IMR-90 (cell line): ENCODE measurements around the gene LRPAP1. TPM values are rescaled to one million over a fixed set of nuclear protein-coding genes. Genes with fewer than 3 reads are reported as not detected.
A peak's percentile ranks its signal among the peaks of the same experiment; 100 is the strongest.

Experiments
- ATAC-seq: fragments of 200-7000 bp; cut with Tn5 transposase; 2 replicates; pipeline ENCODE4 v1.9.1; 2020; ENCODE audit warnings: low read depth, mild to moderate bottlenecking, moderate library complexity
- BruUV-seq: library from RNA; stranded (reverse); fragments of 400-500 nt; replicated peaks from 2 replicates; lab custom pipeline; 2021; lab: Mats Ljungman, UMichigan
- CTCF ChIA-PET: fragments of 300-600 bp; formaldehyde crosslinking; extraction: SDS; loops from one replicate; lab custom pipeline; 2021; ENCODE audit warnings: antibody characterized with exemption; lab: Yijun Ruan, JAX
- POLR2A ChIA-PET: fragments of 300-600 bp; sonication (Branson Sonifier 250); formaldehyde crosslinking; loops from one replicate; lab custom pipeline; 2022; ENCODE audit warnings: antibody characterized with exemption; ENCODE audit not compliant: unreplicated experiment; lab: Charles Lee
- DNase-seq: peaks from one replicate; pipeline ENCODE4 v3.0.0; 2013
- H2AFZ ChIP-seq: replicated peaks from 2 replicates; pipeline ENCODE3; 2013; ENCODE audit warnings: low read length, mild to moderate bottlenecking; ENCODE audit not compliant: poor library complexity
- H2AK5ac ChIP-seq: 2 replicates; pipeline ENCODE4 v1.6.1; 2013; ENCODE audit warnings: low read depth, low read length, inconsistent platforms
- H2AK9ac ChIP-seq: replicated peaks from 2 replicates; pipeline ENCODE3; 2013; ENCODE audit warnings: mild to moderate bottlenecking, low read depth, low read length, moderate library complexity; ENCODE audit not compliant: poor library complexity
- H2BK120ac ChIP-seq: 2 replicates; pipeline ENCODE4 v1.6.1; 2013; ENCODE audit warnings: low read depth, low read length, inconsistent platforms
- H2BK15ac ChIP-seq: 3 replicates; pipeline ENCODE4 v1.6.1; 2013; ENCODE audit warnings: low read depth, low read length, inconsistent platforms
- H2BK20ac ChIP-seq: 2 replicates; pipeline ENCODE4 v1.6.1; 2013; ENCODE audit warnings: low read depth, mild to moderate bottlenecking, inconsistent platforms, low read length, moderate library complexity
- H2BK5ac ChIP-seq: 2 replicates; pipeline ENCODE4 v1.6.1; 2013; ENCODE audit warnings: mild to moderate bottlenecking, low read depth, low read length, inconsistent platforms; ENCODE audit not compliant: poor library complexity, severe bottlenecking
- H3K14ac ChIP-seq: replicated peaks from 2 replicates; pipeline ENCODE4 v1.6.1; 2013; ENCODE audit warnings: low read depth, low read length, inconsistent platforms
- H3K18ac ChIP-seq: 2 replicates; pipeline ENCODE4 v1.6.1; 2013; ENCODE audit warnings: low read depth, low read length, control low read depth
- H3K23ac ChIP-seq: 2 replicates; pipeline ENCODE4 v1.6.1; 2013; ENCODE audit warnings: low read depth, low read length, inconsistent platforms
- H3K27ac ChIP-seq: 2 replicates; pipeline ENCODE4 v1.5.1; 2013; ENCODE audit warnings: mild to moderate bottlenecking, control low read depth, low read length; ENCODE audit not compliant: insufficient read depth
- H3K27me3 ChIP-seq: 2 replicates; pipeline ENCODE4 v1.6.1; 2013; ENCODE audit warnings: low read length; ENCODE audit not compliant: control insufficient read depth, insufficient read depth
- H3K36me3 ChIP-seq: 2 replicates; pipeline ENCODE4 v1.6.1; 2013; ENCODE audit warnings: low read length, mixed read lengths; ENCODE audit not compliant: control insufficient read depth, insufficient read depth
- H3K4ac ChIP-seq: 2 replicates; pipeline ENCODE4 v1.6.1; 2013; ENCODE audit warnings: low read depth, low read length, inconsistent platforms
- H3K4me1 ChIP-seq: 2 replicates; pipeline ENCODE4 v1.6.1; 2013; ENCODE audit warnings: low read length, mixed read lengths; ENCODE audit not compliant: control insufficient read depth, insufficient read depth
- H3K4me2 ChIP-seq: 2 replicates; pipeline ENCODE4 v1.6.1; 2013; ENCODE audit warnings: low read depth, mild to moderate bottlenecking, control low read depth, low read length, moderate library complexity
- H3K4me3 ChIP-seq: 2 replicates; pipeline ENCODE4 v1.5.1; 2013; ENCODE audit warnings: low read depth, mild to moderate bottlenecking, control low read depth, low read length, moderate library complexity; ENCODE audit not compliant: insufficient read depth
- H3K56ac ChIP-seq: 2 replicates; pipeline ENCODE4 v1.6.1; 2013; ENCODE audit warnings: low read length, inconsistent platforms; ENCODE audit not compliant: insufficient read depth; ENCODE audit errors: extremely low read depth
- H3K79me1 ChIP-seq, 2 experiments: 2 replicates each; pipeline ENCODE4 v1.6.1; 2013; ENCODE audit warnings: low read length in 2 of 2, inconsistent platforms in 1 of 2, low read depth in 1 of 2
- H3K9ac ChIP-seq: 2 replicates; pipeline ENCODE4 v1.6.1; 2013; ENCODE audit warnings: low read depth, low read length, control low read depth
- H3K9me1 ChIP-seq: 2 replicates; pipeline ENCODE4 v1.6.1; 2013; ENCODE audit warnings: low read length, inconsistent platforms; ENCODE audit not compliant: insufficient read depth
- H3K9me3 ChIP-seq: 2 replicates; pipeline ENCODE4 v1.6.1; 2013; ENCODE audit warnings: low read length; ENCODE audit not compliant: control insufficient read depth, insufficient read depth
- H4K20me1 ChIP-seq: 2 replicates; pipeline ENCODE4 v1.6.1; 2013; ENCODE audit warnings: low read length, inconsistent platforms; ENCODE audit not compliant: insufficient read depth
- H4K5ac ChIP-seq: 2 replicates; pipeline ENCODE4 v1.6.1; 2013; ENCODE audit warnings: mild to moderate bottlenecking, low read depth, low read length, control low read depth
- H4K8ac ChIP-seq, 2 experiments: 2 replicates each; pipeline ENCODE4 v1.6.1; 2013; ENCODE audit warnings: low read depth in 2 of 2, low read length in 2 of 2, control low read depth in 1 of 2, inconsistent platforms in 1 of 2
- H4K91ac ChIP-seq: 2 replicates; pipeline ENCODE4 v1.6.1; 2013; ENCODE audit warnings: low read depth, low read length, inconsistent platforms; ENCODE audit not compliant: insufficient read depth
- MAZ ChIP-seq: IDR thresholded peaks from 2 replicates; pipeline ENCODE4 v1.6.1; 2012; ENCODE audit warnings: low read depth, mild to moderate bottlenecking, low read length, improper control_type of control experiment, moderate library complexity, borderline replicate concordance
- MXI1 ChIP-seq: IDR thresholded peaks from 2 replicates; pipeline ENCODE4 v1.6.1; 2012; ENCODE audit warnings: low read depth, mild to moderate bottlenecking, low read length, moderate library complexity, borderline replicate concordance
- WGBS, 2 experiments: methylation state at CpG; one replicate each; pipeline versions ENCODE4 v1.1.5 to v1.1.7; 2013; ENCODE audit warnings: missing lambda C conversion rate in 2 of 2; ENCODE audit not compliant: insufficient read length in 1 of 2; ENCODE audit errors: extremely low coverage in 2 of 2; 5-methylcytosine and 5-hydroxymethylcytosine counted together
- dilution Hi-C: fragments of 300-500 bp; cut with HindIII; formaldehyde crosslinking; loops from one replicate; pipeline ENCODE4 v1.14.3; 2018; ENCODE audit warnings: low sequenced_read_pairs; ENCODE audit not compliant: unreplicated experiment
- in situ Hi-C: fragments of 300-500 bp; cut with MboI; formaldehyde crosslinking; loops from 3 replicates; pipeline ENCODE4 v1.14.3; 2019; ENCODE audit warnings: low sequenced_read_pairs, inconsistent platforms, mixed read lengths
- intact Hi-C: fragments of 100-400 bp; cut with micrococcal nuclease; formaldehyde crosslinking; loops from 2 replicates; pipeline ENCODE4 v1.10.0; 2022
- polyA plus RNA-seq, 3 experiments: library from polyadenylated mRNA; depleted of rRNA; stranded (reverse); fragments of >200 nt; gene quantifications; 2 replicates each; pipeline ENCODE4 v1.2.3, GENCODE V29; 2012; ENCODE audit warnings: low replicate concordance in 1 of 3
- total RNA-seq: library from RNA; depleted of rRNA; stranded (reverse); fragments of >200 nt; gene quantifications from 2 replicates; pipeline ENCODE4 v1.2.3, GENCODE V29; 2012

Gene LRPAP1
- total and polyA plus RNA-seq, 2 of the 4 experiments (the other 2 are of a cell fraction), result 135 to 175 TPM

- no peak overlapping the region for H4K8ac ChIP-seq
- no peak for DNase-seq
- no peak overlapping the region for H3K4me3 ChIP-seq
- H4K91ac ChIP-seq, result no peak overlapping the region
- ChIA-PET CTCF (no interaction called here), POLR2A (no interaction called here)
- H2BK5ac ChIP-seq, result no peak overlapping the region
- dilution Hi-C loops, result no loop called here
- peaks cover 8% of the 10 kb centered on the region for H4K20me1 ChIP-seq
- TF ChIP-seq MXI1, result no peak
- no peak for TF ChIP-seq MAZ
- no peaks in the 10 kb centered on the region for H3K9me1 ChIP-seq
- no peaks in the 10 kb centered on the region for H3K4me1 ChIP-seq
- BruUV-seq, result no TSS peak
- H2AK9ac ChIP-seq, result no peak overlapping the region
- no peak overlapping the region for H3K23ac ChIP-seq
- in situ Hi-C loops, result no loop called here
- H2AK5ac ChIP-seq, result no peak overlapping the region
- no peak overlapping the region for H3K27ac ChIP-seq
- H3K4me2 ChIP-seq, result no peak overlapping the region
- no peak overlapping the region for H3K4ac ChIP-seq
- no peak overlapping the region for H2BK120ac ChIP-seq
- H2BK15ac ChIP-seq, result no peak overlapping the region
- H3K56ac ChIP-seq, result no peak overlapping the region
- no peak overlapping the region for H4K5ac ChIP-seq
- H3K9me3 ChIP-seq, result no peaks in the 10 kb centered on the region
- peak overlapping the region; percentile 41 for H2AFZ ChIP-seq
- no peak for ATAC-seq
- H3K18ac ChIP-seq, result no peak overlapping the region
- 95% methylated on average over 26 of the region's 49 CpGs; no CpG with 5 or more reads in 1 of the 2 experiments for WGBS, 2 experiments
- H3K9ac ChIP-seq, result no peak overlapping the region
- H3K27me3 ChIP-seq, result no peaks in the 10 kb centered on the region
- no peaks in the 10 kb centered on the region for H3K79me1 ChIP-seq
- no peak overlapping the region for H2BK20ac ChIP-seq
- no peak overlapping the region for H3K14ac ChIP-seq
- intact Hi-C loops, result no loop called here
- H3K36me3 ChIP-seq, result peaks cover 70% of the 10 kb centered on the region
Observed at GRCh38 chr4:3517731-3518510, 14.3 kb downstream of the LRPAP1 start.
